Measurements from ENCODE around the gene FSD1L.

The FSD1L gene

GRCh38 chr9:105447814-105448812 lies at the start of gene FSD1L:
Gene FSD1L, plus strand, starts transcription at chr9:105448034. Its CDS starts 187 bp downstream, at chr9:105448221.
- H2AFZ ChIP-seq (ENCODE audit: low read depth, low read length) = peak within 1 kb of the TSS; percentile 98
- no peaks in the 10 kb centered on the region for H3K9me3 ChIP-seq (ENCODE audit: insufficient read depth, low read length)
- peak within 1 kb of the TSS; percentile 90 for H3K4me3 ChIP-seq (ENCODE audit: low read length)
- H3K27ac ChIP-seq (ENCODE audit: low read length) = peak within 1 kb of the TSS; percentile 31
- peaks cover 12% of the 10 kb centered on the region for H3K4me1 ChIP-seq (ENCODE audit: low read length)
- peaks cover 27% of the 10 kb centered on the region for H3K79me2 ChIP-seq (ENCODE audit: low read length)
- peak within 1 kb of the TSS; percentile 85 for H3K9ac ChIP-seq (ENCODE audit: low read length)
- peak within 1 kb of the TSS; percentile 87 for H3K4me2 ChIP-seq (ENCODE audit: low read length)
- H3K36me3 ChIP-seq (replicated peaks; ENCODE audit: low read depth, low read length) = no peaks in the 10 kb centered on the region
- TF ChIP-seq EZH2phosphoT487 (IDR thresholded peaks at IDR 0.05; ENCODE audit: low read depth) (no peak), CTCF (IDR thresholded peaks at IDR 0.05; ENCODE audit: low read depth, low read length) (peak; percentile 56)
- H3K27me3 ChIP-seq (ENCODE audit: low read depth, low read length) = no peaks in the 10 kb centered on the region
- no peaks in the 10 kb centered on the region for H4K20me1 ChIP-seq (ENCODE audit: insufficient read depth, low read length)

GRCh38 chr9:105399117-105399516 lies 48.7 kb upstream of the FSD1L start:
- H3K27ac ChIP-seq (ENCODE audit: low read length) = no peak overlapping the region
- H2AFZ ChIP-seq (ENCODE audit: low read depth, low read length) = no peak overlapping the region
- H3K9ac ChIP-seq (ENCODE audit: low read length) = no peak overlapping the region
- peaks cover 11% of the 10 kb centered on the region for H3K4me1 ChIP-seq (ENCODE audit: low read length)
- TF ChIP-seq EZH2phosphoT487 (IDR thresholded peaks at IDR 0.05; ENCODE audit: low read depth) (no peak), CTCF (IDR thresholded peaks at IDR 0.05; ENCODE audit: low read depth, low read length) (no peak)
- H4K20me1 ChIP-seq (ENCODE audit: insufficient read depth, low read length) = no peaks in the 10 kb centered on the region
- H3K9me3 ChIP-seq (ENCODE audit: insufficient read depth, low read length) = no peaks in the 10 kb centered on the region
- no peaks in the 10 kb centered on the region for H3K36me3 ChIP-seq (replicated peaks; ENCODE audit: low read depth, low read length)
- no peak overlapping the region for H3K4me3 ChIP-seq (ENCODE audit: low read length)
- H3K27me3 ChIP-seq (ENCODE audit: low read depth, low read length) = no peaks in the 10 kb centered on the region
- no peaks in the 10 kb centered on the region for H3K79me2 ChIP-seq (ENCODE audit: low read length)
- H3K4me2 ChIP-seq (ENCODE audit: low read length) = no peak overlapping the region

DNA sequence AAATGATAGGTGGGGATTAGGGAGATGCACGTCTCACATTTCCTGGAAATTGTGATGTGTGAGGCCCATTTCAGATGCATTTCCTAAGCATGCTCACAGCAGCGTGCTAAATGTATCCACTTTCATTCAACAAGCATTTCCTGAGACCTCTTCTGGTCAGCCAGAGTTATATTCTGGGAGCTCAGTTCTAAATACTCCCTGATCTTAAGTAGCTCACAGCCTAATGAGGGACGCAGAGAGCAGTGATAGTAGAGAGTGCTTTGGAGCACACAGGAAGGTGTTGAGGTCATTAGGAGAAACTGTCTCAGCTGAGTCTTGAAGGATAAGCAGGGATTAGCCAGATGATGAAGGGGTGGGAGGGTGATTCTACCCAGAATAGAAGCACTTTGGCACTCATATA lies 46.2 kb upstream of the FSD1L start:
- no peak overlapping the region for H3K4me3 ChIP-seq (ENCODE audit: low read length)
- peak; percentile 22; the same call in 1 of the 2 replicates for TF ChIP-seq CTCF (IDR thresholded peaks at IDR 0.05; ENCODE audit: low read depth, low read length)
- TF ChIP-seq EZH2phosphoT487 (IDR thresholded peaks at IDR 0.05; ENCODE audit: low read depth) = no peak
- no peaks in the 10 kb centered on the region for H3K9me3 ChIP-seq (ENCODE audit: insufficient read depth, low read length)
- no peak overlapping the region for H2AFZ ChIP-seq (ENCODE audit: low read depth, low read length)
- no peaks in the 10 kb centered on the region for H3K79me2 ChIP-seq (ENCODE audit: low read length)
- H3K36me3 ChIP-seq (replicated peaks; ENCODE audit: low read depth, low read length) = no peaks in the 10 kb centered on the region
- H4K20me1 ChIP-seq (ENCODE audit: insufficient read depth, low read length) = no peaks in the 10 kb centered on the region
- peaks cover 25% of the 10 kb centered on the region for H3K4me1 ChIP-seq (ENCODE audit: low read length)
- H3K27ac ChIP-seq (ENCODE audit: low read length) = no peak overlapping the region
- H3K27me3 ChIP-seq (ENCODE audit: low read depth, low read length) = no peaks in the 10 kb centered on the region
- no peak overlapping the region for H3K9ac ChIP-seq (ENCODE audit: low read length)
- no peak overlapping the region for H3K4me2 ChIP-seq (ENCODE audit: low read length)

DNA sequence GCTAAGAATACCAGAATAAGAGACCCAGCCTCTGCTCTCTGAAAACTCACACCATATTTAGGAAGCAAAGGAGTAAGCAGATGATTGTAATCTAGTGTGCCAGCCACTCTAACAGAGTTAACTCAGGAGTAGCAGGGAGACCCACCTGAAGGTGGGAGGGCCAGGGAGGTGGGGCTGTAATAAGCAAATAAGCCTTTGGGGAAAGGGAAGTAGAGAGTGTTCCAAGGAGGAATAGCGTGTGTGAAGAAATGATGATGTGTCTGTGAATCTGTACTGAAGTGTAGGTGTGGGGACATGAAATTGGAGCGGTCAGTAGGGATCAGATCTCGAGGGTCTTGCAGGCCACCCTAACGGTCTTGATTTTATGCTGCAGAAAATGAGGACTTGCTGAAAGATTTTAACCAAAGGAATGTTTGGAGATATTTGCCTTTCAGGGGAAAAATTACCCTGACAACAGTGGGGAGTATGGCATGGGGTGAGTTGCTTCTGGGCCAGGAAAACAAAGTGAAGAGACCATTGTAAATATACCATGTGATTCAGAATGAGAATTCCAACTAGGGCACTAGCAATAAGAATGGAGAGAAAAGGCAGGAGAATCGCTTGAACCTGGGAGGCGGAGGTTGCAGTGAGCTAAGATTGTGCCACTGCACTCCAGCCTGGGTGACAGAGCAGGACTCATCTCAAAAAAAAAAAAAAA lies 44.1 kb upstream of the FSD1L start:
- Histone ChIP-seq H3K9ac (ENCODE audit: low read length) (no peak overlapping the region), H3K9me3 (ENCODE audit: insufficient read depth, low read length) (no peaks in the 10 kb centered on the region), H2AFZ (ENCODE audit: low read depth, low read length) (no peak overlapping the region), H3K36me3 (replicated peaks; ENCODE audit: low read depth, low read length) (no peaks in the 10 kb centered on the region), H3K4me3 (ENCODE audit: low read length) (no peak overlapping the region), H4K20me1 (ENCODE audit: insufficient read depth, low read length) (no peaks in the 10 kb centered on the region), H3K27me3 (ENCODE audit: low read depth, low read length) (no peaks in the 10 kb centered on the region), H3K4me2 (ENCODE audit: low read length) (peak overlapping the region; percentile 46), H3K79me2 (ENCODE audit: low read length) (no peaks in the 10 kb centered on the region), H3K27ac (ENCODE audit: low read length) (no peak overlapping the region), H3K4me1 (ENCODE audit: low read length) (peaks cover 25% of the 10 kb centered on the region)
- TF ChIP-seq EZH2phosphoT487 (IDR thresholded peaks at IDR 0.05; ENCODE audit: low read depth) (no peak), CTCF (IDR thresholded peaks at IDR 0.05; ENCODE audit: low read depth, low read length) (no peak)

Data from OCI-LY3 (cell line).